AG08396 (cell line): ENCODE measurements around the gene MAN1A1.

Source experiments
- DNase-seq: peaks from one replicate; pipeline ENCODE4 v3.0.0; 2012; ENCODE audit warnings: low spot score, mixed read lengths

The MAN1A1 gene

DNA sequence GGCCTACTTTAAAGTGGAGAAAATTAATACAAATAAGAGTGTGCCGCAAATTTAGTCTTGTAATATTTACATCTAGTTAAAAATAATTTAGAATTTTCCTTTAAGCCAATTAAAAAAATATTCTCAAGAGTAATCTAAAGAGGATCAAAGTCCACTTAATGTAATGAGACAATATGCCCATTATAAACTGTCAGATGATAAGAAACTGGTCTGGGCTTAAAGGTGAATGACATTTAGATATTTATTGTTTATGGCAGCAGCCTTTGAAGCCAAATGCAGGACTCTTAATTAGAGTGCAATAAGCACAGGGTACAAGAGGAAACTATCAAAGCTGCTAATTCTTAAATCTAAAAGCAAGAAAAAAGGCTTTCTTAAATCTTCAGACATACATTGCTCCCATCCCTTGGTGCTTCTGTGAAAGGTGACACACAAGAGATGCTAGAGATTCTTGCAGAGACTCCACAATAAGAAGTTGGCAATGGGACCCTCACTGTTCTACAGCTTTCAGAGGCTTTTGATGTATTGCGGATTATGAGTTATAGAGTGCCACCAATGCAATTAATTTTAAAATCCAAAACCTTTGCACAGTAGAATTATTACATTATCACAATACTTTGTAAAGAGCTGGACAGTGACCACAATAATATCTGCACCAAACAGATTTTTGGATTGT, 116.1 kb downstream of the MAN1A1 start:
- DNase-seq = no peak

DNA sequence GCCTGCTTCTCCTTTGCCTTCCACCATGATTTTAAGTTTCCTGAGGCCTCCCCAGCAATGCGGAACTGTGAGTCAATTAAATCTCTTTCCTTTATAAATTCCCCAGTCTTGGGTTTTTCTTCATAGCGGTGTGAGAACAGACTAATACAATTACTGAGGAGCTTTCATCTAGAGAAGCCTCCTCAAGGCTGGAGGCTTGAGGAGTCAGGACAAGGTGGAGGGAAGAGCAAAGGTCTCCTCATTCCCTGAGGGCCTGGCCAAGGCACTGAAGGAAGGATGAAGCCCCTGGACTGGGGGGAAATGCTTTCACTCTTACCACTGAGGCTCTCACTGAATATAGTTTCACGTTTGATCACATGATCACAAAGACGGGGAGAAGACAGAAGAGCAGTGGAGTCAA, 118.2 kb downstream of the MAN1A1 start:
- no peak for DNase-seq

DNA sequence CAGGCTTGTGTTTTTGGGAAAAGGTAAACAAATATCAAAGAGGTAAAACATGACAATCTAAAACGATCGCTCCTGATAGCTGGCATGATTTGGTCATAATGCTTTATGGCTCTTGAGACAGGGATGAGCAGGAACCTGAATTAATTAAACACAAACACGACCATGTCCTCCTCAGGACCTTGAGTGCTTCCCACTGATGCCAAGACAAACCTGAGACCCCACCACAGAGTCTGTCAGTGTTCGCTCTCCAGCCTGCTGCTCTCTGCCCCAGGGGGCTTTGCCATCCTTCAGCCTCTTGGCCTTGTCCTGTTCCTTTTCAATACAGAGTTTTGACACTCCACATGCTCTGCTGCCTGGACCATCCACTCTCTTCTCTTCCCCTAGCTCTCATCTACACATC, 119.4 kb downstream of the MAN1A1 start:
- DNase-seq = no peak

- no peak for DNase-seq
Observed at GRCh38 chr6:119227377-119227776, 122.2 kb downstream of the MAN1A1 start.

- no peak for DNase-seq
Observed at GRCh38 chr6:119226089-119226488, 123.5 kb downstream of the MAN1A1 start.

DNA sequence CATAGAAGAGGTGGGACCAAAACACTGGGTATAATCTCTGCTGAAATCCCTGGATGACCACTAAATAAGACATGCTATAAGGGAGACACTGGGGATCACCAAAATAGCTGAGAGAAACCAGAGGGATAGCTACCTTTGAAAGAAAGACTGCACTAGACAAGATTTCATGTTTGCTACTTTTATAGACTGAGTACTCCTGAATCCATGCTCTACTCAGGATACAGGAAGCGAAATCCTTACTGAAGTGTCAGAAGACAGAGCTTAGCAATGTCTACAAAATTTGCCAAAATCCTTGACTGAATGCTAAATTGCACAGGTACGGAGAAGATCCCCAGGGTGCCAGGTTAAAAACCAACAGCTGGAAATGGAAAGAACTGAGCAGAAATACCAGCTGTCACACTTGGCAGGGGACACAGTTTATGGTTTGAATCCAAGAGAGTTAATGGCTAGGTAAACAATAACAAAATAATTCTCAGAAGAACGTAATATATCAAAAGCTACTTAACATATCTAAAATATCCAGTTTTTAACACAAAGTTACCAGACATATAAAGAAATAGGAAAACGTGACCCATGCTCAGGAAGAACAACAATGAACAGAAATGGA, 125.4 kb downstream of the MAN1A1 start:
- DNase-seq = no peak

DNA sequence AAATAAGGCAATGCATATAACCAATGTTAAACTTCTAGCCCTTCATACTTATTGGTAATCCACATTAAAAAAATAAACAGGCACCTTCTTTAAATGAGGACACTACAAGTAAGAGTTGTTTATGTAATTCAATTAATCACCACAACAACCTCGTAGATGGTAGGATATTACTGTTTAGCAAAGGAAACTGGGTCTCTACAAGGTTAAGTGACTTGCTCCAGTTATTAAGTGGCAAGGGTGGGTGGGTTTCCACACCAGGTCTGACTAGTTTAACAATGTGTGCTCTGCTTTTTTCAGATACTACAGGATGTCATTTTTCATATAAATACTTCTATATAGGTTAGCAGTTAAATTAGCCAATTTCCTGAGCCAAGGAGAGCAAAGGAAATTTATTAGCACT, 129.1 kb downstream of the MAN1A1 start:
- no peak for DNase-seq

DNA sequence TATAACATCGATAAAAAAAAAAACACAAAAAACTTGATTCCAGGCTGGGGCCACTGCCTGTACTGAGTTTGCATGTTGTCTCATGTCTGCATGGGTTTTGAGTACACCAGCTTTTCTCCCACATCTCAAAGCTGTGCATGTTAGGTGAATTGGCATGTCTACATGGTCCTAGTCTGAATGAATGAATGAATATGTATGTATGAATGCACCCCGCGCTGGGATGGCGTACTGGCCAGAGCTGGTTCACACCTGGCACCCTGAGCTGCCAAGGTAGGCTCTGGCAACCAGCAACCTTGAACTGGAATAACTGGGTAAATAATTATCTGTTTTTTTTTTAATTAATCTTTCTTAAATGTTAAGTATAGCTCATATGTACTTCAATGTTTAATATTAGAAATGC, 131.0 kb downstream of the MAN1A1 start:
- no peak for DNase-seq

GRCh38 chr6:119215885-119216590, 133.5 kb downstream of the MAN1A1 start:
- no peak for DNase-seq

- no peak for DNase-seq
Observed at GRCh38 chr6:119215309-119215708, 134.3 kb downstream of the MAN1A1 start.

DNA sequence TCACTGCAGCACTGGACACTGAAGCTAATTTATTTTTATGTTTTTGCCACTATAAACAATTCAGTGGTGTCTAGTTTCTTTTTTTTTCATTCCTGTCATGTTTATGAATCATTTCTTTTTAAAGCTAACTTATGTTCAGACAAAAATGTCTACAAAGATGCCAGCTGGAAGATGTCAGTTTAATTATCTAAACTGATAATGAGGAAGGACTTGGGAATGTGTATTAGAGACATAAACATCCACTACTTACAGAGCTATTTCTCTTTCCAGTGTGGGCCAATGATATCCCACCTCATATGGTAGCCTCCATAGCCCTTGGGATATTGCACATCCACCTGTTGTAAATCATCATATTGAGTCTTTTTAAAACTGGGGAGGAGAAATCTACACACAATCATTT, 139.0 kb downstream of the MAN1A1 start:
- no peak for DNase-seq

- DNase-seq = no peak
Observed at GRCh38 chr6:119209452-119210205, 139.9 kb downstream of the MAN1A1 start.

DNA sequence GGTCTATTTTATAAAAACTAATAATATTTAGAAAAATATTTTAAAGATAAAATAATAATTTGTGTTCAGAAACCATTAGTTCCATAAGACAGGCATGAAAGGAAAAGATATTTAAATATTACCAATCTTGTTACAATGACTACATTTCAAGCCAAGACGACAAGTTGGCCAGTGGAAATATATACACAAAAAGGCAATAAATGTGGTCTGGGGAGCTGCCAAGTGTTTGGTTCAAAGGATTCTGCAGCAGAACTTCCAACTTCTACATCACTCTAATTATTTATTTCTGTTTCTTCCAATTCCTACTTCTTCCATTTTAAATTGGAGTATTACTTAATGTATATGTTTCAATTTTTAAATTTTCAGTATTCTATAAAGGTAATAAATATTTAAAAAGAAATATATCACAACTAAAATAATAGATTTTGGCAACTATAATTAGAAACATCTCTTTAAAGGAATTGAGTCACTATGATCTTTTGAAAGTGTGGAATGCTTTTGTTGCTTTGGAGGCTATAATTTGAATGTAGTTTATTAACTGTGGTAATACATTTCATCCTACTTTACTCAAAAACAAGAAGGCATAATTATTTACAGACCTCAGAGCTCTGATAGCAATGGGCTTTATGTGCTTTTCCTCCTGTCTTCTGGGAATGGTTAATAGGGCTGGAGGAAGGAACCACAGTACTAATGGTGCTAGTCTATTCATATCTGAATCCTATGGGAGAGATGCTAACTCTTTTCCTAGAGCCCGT, 141.4 kb downstream of the MAN1A1 start:
- DNase-seq = no peak

DNA sequence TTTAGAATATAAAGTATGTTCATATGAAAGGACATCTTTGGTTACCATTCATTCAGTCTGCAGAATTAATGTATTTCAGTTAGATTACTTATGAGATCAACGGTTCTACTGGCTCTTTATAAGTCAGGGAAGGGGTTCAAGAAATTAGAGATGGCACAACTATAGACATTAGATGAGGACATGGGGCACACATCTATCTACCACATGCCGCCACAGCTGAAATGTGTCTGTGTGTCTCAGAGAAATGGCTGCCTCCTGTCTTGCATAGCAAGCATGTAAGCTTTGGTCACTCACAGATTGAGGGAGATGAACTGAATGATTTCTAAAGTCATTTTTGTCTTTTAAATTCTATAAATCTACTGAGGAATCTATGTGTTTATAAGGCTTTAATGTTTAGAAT, 142.2 kb downstream of the MAN1A1 start:
- DNase-seq = no peak

- no peak for DNase-seq
Observed at GRCh38 chr6:119205911-119206618, 143.5 kb downstream of the MAN1A1 start.

DNA sequence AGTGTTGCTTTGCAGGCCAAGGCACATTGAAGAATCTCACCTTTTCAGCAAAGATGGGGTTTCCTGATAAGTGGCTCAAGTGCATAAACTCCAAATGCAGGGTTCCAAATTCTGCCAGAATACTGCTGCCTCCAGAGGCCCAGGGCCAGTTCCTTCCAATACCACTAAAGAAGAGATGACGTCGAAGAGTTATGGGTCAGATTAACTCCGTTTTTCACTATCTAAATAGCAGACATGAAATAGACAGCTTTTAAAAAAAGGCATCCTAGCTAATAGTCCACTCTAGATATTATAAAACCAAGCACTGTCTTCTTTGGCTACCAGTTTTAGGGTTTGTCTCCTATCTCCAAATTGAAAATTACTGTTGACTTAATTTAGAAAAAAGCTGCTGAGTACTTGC, 144.8 kb downstream of the MAN1A1 start:
- no peak for DNase-seq

- DNase-seq = no peak
Observed at GRCh38 chr6:119201480-119201879, 148.1 kb downstream of the MAN1A1 start.

- no peak for DNase-seq
Observed at GRCh38 chr6:119200512-119201175, 148.9 kb downstream of the MAN1A1 start.

- DNase-seq = no peak
Observed at GRCh38 chr6:119197271-119197670, 152.3 kb downstream of the MAN1A1 start.

DNA sequence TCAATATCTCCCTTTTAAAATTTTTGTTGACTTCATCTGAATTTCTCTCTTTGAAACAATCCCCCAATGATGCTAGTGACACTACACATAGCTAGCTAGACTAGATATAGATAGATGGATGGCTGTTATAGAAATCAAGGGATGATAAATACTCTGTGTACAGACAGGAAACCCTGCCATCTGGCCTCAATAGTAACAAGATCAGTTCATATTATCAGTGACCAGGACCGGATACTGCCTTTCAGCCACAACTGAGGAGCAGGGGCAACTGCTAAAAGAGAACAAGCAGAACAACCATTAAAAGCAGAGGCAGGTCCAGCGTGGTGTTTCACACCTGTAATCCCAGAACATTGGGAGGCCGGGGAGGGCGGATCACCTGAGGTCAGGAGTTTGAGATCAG, 152.8 kb downstream of the MAN1A1 start:
- DNase-seq = no peak

- DNase-seq = no peak
Observed at GRCh38 chr6:119195848-119196247, 153.7 kb downstream of the MAN1A1 start.
